ENCODE results near the gene PCDH9.

The PCDH9 gene

GRCh38 chr13:66958611-66959010 is 271.5 kb downstream of the PCDH9 start:
- TF ChIP-seq CTCF (IDR thresholded peaks at IDR 0.05; ENCODE audit: insufficient read depth, low read length, poor library complexity, severe bottlenecking) = no peak
- H3K27me3 ChIP-seq (replicated peaks; ENCODE audit: control insufficient read depth, insufficient read depth, low read length) = no peaks in the 10 kb centered on the region
- H3K36me3 ChIP-seq (ENCODE audit: control insufficient read depth, insufficient read depth, low read length) = no peaks in the 10 kb centered on the region
- DNase-seq (ENCODE audit: extremely low read depth, insufficient read length) = no peak
- no peak overlapping the region for H3K4me3 ChIP-seq (replicated peaks; ENCODE audit: low read depth, low read length)

GRCh38 chr13:66952507-66952906 is 277.6 kb downstream of the PCDH9 start:
- no peak overlapping the region for H3K4me3 ChIP-seq (replicated peaks; ENCODE audit: low read depth, low read length)
- H3K27me3 ChIP-seq (replicated peaks; ENCODE audit: control insufficient read depth, insufficient read depth, low read length) = no peaks in the 10 kb centered on the region
- TF ChIP-seq CTCF (IDR thresholded peaks at IDR 0.05; ENCODE audit: insufficient read depth, low read length, poor library complexity, severe bottlenecking) = no peak
- DNase-seq (ENCODE audit: extremely low read depth, insufficient read length) = no peak
- H3K36me3 ChIP-seq (ENCODE audit: control insufficient read depth, insufficient read depth, low read length) = no peaks in the 10 kb centered on the region

- H3K27me3 ChIP-seq (replicated peaks; ENCODE audit: control insufficient read depth, insufficient read depth, low read length) = no peaks in the 10 kb centered on the region
- H3K4me3 ChIP-seq (replicated peaks; ENCODE audit: low read depth, low read length) = no peak overlapping the region
- no peaks in the 10 kb centered on the region for H3K36me3 ChIP-seq (ENCODE audit: control insufficient read depth, insufficient read depth, low read length)
- DNase-seq (ENCODE audit: extremely low read depth, insufficient read length) = no peak
- TF ChIP-seq CTCF (IDR thresholded peaks at IDR 0.05; ENCODE audit: insufficient read depth, low read length, poor library complexity, severe bottlenecking) = no peak
Measured at GRCh38 chr13:66951426-66951825, 278.7 kb downstream of the PCDH9 start.

- Histone ChIP-seq H3K4me3 (replicated peaks; ENCODE audit: low read depth, low read length) (no peak overlapping the region), H3K27me3 (replicated peaks; ENCODE audit: control insufficient read depth, insufficient read depth, low read length) (no peaks in the 10 kb centered on the region), H3K36me3 (ENCODE audit: control insufficient read depth, insufficient read depth, low read length) (no peaks in the 10 kb centered on the region)
- no peak for DNase-seq (ENCODE audit: extremely low read depth, insufficient read length)
- no peak for TF ChIP-seq CTCF (IDR thresholded peaks at IDR 0.05; ENCODE audit: insufficient read depth, low read length, poor library complexity, severe bottlenecking)
Measured at GRCh38 chr13:66950666-66951065, 279.5 kb downstream of the PCDH9 start.

GRCh38 chr13:66948910-66949309 is 281.2 kb downstream of the PCDH9 start:
- TF ChIP-seq CTCF (IDR thresholded peaks at IDR 0.05; ENCODE audit: insufficient read depth, low read length, poor library complexity, severe bottlenecking) = no peak
- no peaks in the 10 kb centered on the region for H3K36me3 ChIP-seq (ENCODE audit: control insufficient read depth, insufficient read depth, low read length)
- no peak overlapping the region for H3K4me3 ChIP-seq (replicated peaks; ENCODE audit: low read depth, low read length)
- no peaks in the 10 kb centered on the region for H3K27me3 ChIP-seq (replicated peaks; ENCODE audit: control insufficient read depth, insufficient read depth, low read length)
- DNase-seq (ENCODE audit: extremely low read depth, insufficient read length) = no peak

- no peak for TF ChIP-seq CTCF (IDR thresholded peaks at IDR 0.05; ENCODE audit: insufficient read depth, low read length, poor library complexity, severe bottlenecking)
- Histone ChIP-seq H3K4me3 (replicated peaks; ENCODE audit: low read depth, low read length) (no peak overlapping the region), H3K27me3 (replicated peaks; ENCODE audit: control insufficient read depth, insufficient read depth, low read length) (no peaks in the 10 kb centered on the region), H3K36me3 (ENCODE audit: control insufficient read depth, insufficient read depth, low read length) (no peaks in the 10 kb centered on the region)
- no peak for DNase-seq (ENCODE audit: extremely low read depth, insufficient read length)
Measured at GRCh38 chr13:66943530-66943929, 286.6 kb downstream of the PCDH9 start.
